Activated naive CD4-positive, alpha-beta T cell treated with anti-CD3 and anti-CD28 coated beads, Interleukin-2, amount 10 ng/mL, durations not matched to agents 5 hours and 36 hours (primary cell): ENCODE data around the gene DYNLT3. TPM values are rescaled to one million over a fixed set of nuclear protein-coding genes. Genes with fewer than 3 reads are reported as not detected.

Experiments used
- total RNA-seq, 2 experiments: library from RNA; stranded (reverse); gene quantifications; one replicate each; pipeline ENCODE4 v1.2.3, GENCODE V29; 2021

DYNLT3 gene
- 10 to 100 TPM; 15.5 to 16.2 TPM for total RNA-seq

GRCh38 chrX:37846934-37847732, at the start of gene DYNLT3:
DYNLT3 (minus strand) TSS chrX:37847571; CDS start chrX:37847510, 61 bp downstream.

Other genes with a start within 250 kb of the DYNLT3 start
- gene XK, start 161.8 kb downstream of the DYNLT3 start, total RNA-seq: not detected
- under 1 TPM; 0.07 to 0.08 TPM for gene CYBB, start 67.5 kb downstream of the DYNLT3 start, total RNA-seq
- not detected for gene SYTL5, start 159.0 kb upstream of the DYNLT3 start, total RNA-seq